CD4-positive, alpha-beta T cell treated with Interleukin-17A for 1 hour (primary cell): Measurements from ENCODE around the gene PRMT5.

Experiments used
- DNase-seq: peaks from one replicate; pipeline ENCODE4 v3.0.0-alpha.2; 2020

PRMT5 gene

DNA sequence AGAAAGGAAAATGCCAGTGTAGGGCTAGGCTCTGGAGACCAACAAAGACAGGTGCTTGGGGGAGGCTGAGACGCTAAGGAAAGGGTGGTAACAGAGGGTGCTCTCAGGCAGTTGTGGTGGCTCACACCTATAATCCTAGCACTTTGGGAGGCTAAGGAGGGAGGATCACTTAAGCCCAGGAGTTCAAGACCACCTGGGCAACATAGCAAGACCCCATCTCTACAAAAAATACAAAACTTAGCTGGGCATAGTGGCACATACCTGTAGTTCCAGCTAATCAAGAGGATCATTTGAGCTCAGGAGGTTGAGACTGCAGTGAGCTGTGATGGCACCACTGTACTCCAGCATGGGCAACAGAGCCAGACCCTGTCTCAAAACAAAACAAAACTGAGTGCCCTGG, 33.8 kb downstream of the PRMT5 start:
- no peak for DNase-seq

GRCh38 chr14:22893706-22894105, 35.5 kb downstream of the PRMT5 start:
- no peak for DNase-seq

DNA sequence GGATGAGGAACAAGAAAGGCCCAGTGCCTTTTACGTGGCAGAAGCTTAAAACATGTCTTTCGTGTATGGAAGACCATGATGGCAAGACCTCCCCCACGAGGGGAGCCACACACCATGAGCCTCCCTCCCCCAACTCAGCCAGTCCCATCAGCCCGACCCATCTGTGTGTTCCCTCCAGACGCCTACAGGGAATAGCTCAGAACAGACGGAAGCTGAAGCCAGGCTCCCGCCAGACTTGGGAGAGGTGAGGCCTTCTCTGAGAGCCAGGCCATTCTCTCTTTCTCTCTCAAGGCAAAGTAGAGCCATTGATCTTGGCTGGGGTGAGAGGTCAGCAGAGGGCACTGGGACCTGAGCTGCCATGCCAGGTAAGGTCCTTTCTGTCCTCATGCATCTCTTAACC, 36.7 kb downstream of the PRMT5 start:
- no peak for DNase-seq

DNA sequence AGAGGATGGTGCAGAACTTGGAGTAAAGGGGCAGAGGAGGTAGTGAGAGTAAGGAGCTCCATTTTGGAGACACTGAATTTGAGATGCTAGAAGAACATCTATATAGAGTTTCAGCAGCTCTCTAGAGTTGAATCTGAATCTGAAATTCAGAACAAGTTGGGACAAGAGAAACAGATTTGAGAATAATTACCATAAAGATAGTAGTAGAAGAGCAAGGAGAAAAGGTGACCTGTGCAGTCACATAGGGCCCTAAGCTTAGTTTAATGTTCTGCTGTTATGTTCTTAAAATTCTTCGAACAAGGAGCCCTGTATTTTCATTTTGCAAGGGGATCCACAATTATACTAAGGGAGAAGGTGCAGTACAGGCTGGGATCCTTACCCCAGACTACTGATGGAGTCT, 38.8 kb downstream of the PRMT5 start:
- no peak for DNase-seq

GRCh38 chr14:22888662-22889061, 40.5 kb downstream of the PRMT5 start:
- DNase-seq: peak; percentile 38

DNA sequence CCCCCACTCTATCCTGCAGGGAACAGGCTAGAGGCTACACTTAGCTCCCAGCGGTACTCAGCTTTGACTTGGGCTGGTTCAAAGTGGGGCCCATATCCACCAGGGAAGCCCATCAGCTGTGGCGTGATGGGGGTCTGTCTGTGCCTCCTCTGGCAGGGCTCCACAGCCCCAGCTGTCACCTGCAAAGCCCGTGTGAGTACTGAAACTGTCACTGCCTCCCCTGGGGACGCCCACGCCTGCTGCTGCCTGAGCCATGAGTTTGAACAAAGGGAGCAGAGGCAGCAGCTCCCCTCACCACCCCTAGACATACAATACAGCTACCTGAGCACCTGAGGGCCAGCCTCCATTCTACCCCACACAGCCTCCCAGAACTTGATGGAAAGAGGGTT, 41.2 kb downstream of the PRMT5 start:
- DNase-seq: peak; percentile 23

DNA sequence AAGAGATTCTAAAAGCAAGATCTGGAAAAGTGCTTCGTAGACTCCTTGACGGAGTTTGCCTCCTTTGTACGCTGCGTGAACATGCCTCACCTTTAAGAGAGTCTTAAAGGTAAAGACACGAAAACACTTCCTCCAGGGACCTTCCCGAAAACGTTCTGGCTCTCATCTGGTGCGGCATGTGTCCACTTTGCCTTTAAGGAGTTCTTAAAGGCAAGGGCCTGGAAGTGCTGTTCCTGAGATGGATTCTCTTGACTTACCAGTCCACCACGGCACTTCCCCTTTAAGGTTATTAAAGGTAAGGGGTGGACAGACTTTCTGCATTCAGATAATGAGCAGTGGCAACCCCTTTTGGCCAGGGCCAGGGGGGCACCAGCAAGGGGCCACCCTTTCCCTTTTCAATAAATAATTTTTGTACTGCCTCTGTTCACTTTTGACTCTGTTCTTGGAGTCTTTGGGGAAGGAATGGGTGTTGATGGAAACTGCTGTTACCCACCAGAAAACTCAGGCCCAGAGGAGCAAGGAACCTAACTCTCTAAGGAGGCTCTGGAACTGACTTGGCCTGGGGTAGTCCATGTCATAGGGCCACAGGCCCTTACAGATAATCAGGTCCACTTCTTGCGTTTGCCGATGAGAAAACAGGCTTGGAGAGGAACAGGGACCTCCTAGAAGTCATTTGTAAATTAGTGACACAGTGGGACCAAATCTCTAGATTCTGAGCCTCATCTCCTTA, 41.8 kb downstream of the PRMT5 start:
- DNase-seq: peak; percentile 78

- DNase-seq: peak; percentile 87
These were observed 42.5 kb downstream of the PRMT5 start for GRCh38 chr14:22886500-22887259.

DNA sequence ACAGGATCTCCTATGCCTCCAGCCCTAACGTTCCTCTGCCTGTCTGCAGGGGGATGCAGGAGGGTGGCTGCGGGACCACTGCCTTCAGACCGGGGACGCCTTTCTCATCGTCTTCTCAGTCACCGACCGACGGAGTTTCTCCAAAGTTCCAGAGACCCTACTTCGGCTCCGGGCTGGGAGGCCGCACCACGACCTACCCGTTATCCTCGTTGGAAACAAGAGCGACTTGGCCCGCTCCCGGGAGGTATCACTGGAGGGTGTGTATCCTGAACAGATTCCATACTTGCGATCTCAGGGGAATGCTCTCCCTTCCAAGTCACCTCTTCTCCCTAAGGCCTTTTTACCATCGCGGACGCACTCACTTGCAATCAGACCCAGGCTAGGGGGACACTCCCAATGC, 43.2 kb downstream of the PRMT5 start:
- no peak for DNase-seq

DNA sequence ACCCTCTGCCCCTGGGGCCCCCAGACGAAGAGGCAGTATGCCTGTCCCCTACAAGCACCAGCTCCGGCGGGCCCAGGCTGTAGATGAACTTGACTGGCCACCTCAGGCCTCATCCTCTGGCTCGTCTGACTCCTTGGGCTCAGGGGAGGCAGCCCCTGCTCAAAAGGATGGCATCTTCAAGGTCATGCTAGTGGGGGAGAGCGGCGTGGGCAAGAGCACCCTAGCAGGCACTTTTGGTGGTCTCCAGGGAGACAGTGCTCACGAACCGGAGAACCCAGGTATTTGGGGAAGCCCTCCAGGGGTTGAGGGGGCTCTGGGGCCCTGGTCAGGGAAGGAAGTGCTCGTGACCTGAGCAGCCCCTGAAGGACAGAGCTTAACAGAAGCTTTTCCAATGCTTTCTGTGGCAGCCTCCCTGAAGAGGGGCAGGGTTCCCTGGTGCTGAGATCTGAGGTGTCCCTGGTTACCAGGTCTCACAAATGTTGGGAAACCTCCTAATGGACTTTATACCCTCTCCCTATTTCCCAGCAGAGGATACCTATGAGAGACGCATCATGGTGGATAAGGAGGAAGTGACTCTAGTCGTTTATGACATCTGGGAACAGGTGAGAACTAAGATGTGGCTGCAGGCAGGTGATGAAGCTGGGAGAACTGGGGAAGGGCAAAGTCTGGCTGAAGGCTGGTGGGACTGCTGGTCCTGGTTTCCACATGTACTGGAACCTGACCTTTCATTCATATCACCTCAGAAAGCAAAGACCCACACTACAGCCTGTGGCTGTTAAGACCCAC, 44.2 kb downstream of the PRMT5 start:
- DNase-seq: no peak

DNA sequence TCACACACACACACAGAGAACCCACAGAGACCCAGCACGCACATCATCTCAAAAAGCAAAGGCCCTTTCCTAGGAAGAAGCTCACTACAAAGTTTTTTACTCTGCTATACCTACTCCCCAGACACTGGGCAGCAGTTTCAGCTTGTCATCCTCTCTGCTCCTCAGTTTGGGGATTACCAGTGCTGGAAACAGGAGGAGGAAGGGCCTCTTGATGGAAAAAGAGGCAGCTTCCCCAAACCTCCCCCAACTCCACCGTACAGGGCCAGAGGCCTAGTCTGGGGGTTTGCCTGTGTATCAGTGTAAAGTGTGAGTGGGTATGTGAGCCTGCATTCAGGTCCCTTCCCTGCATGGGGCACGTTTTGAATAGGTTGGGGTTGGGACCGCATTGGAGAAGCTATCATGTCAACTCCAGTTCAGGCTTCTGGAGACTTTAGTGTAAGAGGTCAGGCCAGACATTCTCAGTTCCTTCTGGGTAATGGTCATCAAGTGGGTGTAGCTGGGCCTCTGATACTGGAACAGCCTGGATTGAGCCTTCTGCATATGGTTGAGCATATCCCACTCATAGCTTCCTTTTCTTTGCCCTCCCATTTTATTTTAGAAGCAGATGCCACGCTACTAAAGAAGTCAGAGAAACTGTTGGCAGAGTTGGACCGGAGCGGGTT, 45.0 kb downstream of the PRMT5 start:
- DNase-seq: no peak

DNA sequence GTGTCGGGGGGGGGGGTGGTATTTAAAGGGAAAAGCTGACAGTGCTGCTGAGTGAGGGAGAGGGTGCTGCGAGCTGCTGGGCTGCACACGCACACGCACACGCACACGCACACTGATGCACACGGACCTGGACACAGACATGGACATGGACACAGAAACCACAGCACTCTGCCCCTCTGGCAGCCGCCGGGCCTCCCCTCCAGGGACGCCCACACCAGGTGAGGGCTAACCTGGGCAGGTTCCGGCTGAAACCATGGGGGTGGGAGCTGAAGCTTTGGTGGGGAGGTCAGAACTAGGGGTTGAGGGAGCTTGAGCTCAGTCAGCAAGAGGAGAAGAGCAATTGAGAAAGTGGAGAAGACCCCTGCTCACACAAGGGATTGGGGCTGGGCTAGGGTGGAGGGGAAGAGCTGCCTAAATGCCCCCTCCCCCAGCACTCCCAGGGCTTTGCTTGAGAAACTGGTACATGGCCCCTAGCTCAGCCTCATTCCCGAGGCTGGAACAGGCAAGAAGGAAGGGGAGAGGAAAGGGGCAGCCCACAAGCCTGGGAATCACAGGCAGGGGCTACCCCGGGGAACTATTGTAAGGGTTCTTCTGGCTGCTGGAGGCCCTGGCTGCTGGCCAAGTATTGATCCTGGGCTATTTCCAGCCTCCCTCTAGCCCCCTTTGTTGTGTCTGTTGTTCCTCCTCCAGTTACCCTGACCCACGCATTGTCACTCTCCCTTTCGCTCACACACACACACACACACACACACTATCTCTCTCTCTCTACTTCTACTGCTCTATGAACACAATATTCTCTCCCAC, 45.8 kb downstream of the PRMT5 start, which contains the start of gene REM2:
Gene REM2, plus strand, starts transcription at position 50 of the 804 bp plus-strand sequence. Its CDS starts 66 bp downstream, at position 116.
- DNase-seq: no peak

DNA sequence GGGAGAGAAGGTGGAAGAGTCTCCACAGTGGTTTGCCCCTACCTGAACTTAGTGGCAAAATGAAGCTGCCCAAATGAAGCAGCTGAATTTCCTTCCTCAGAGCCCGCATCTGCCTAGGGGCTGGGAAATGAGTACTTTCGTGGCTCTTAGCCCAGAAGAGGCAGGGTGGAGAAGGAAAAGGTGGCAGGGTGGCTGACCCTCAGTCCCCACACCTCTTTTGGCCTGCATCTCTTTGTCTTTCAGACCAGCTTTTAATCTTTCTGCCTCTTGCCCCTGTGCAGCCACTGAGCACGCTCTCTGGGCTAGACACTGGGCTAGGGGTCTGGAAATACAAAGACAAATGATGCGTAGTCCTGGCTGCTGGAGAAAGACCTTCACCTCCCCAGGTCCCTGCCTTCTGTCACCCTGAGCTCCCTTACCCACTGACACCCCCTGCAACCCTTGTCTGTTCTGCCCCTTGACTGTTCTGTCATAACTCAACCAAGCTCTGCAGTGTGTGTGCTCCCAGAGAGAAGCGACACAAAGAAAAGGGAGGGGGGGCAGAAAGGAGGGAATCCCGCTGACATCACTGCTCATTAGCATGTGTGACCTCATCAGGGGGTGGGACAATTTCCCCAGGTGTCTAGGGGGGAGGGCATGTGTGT, 46.5 kb downstream of the PRMT5 start:
- peak; percentile 64 for DNase-seq

GRCh38 chr14:22882064-22882463, 47.1 kb downstream of the PRMT5 start:
- no peak for DNase-seq

GRCh38 chr14:22878271-22879246, 50.6 kb downstream of the PRMT5 start:
- no peak for DNase-seq

GRCh38 chr14:22877000-22877501, 52.1 kb downstream of the PRMT5 start:
- no peak for DNase-seq

GRCh38 chr14:22875748-22876319, 53.3 kb downstream of the PRMT5 start:
- DNase-seq: no peak

DNA sequence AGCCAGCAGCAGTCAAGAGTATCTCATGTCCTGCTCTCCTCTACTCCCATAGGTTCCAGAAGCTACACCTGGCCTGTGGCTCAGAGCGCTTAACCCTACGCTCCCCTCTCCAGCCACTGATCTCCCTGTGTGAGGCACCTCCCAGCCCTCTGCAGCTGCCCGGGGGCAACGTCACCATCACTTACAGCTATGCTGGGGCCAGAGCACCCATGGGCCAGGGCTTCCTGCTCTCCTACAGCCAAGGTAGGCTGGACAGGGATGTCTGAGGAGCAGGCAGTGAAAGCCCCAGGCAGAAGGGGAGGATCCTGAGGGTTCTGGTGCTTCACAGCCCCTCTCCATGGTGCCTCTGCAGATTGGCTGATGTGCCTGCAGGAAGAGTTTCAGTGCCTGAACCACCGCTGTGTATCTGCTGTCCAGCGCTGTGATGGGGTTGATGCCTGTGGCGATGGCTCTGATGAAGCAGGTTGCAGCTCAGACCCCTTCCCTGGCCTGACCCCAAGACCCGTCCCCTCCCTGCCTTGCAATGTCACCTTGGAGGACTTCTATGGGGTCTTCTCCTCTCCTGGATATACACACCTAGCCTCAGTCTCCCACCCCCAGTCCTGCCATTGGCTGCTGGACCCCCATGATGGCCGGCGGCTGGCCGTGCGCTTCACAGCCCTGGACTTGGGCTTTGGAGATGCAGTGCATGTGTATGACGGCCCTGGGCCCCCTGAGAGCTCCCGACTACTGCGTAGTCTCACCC, 54.0 kb downstream of the PRMT5 start:
- DNase-seq: no peak
